Activated effector memory CD4-positive, alpha-beta T cell treated with Interleukin-2 at 50 U/mL for 16 hours (primary cell): ENCODE data around the gene ZNF649.
A peak's percentile ranks its signal among the peaks of the same experiment; 100 is the strongest.
"Not testable (repeated sequence)": the region's sequence is repeated elsewhere in the genome, so short reads cannot be mapped to it uniquely, and the experiment has no call there.

Experiments used
- DNase-seq: peaks from one replicate; pipeline ENCODE4 v3.0.0-alpha.2; 2020

The ZNF649 gene

DNA sequence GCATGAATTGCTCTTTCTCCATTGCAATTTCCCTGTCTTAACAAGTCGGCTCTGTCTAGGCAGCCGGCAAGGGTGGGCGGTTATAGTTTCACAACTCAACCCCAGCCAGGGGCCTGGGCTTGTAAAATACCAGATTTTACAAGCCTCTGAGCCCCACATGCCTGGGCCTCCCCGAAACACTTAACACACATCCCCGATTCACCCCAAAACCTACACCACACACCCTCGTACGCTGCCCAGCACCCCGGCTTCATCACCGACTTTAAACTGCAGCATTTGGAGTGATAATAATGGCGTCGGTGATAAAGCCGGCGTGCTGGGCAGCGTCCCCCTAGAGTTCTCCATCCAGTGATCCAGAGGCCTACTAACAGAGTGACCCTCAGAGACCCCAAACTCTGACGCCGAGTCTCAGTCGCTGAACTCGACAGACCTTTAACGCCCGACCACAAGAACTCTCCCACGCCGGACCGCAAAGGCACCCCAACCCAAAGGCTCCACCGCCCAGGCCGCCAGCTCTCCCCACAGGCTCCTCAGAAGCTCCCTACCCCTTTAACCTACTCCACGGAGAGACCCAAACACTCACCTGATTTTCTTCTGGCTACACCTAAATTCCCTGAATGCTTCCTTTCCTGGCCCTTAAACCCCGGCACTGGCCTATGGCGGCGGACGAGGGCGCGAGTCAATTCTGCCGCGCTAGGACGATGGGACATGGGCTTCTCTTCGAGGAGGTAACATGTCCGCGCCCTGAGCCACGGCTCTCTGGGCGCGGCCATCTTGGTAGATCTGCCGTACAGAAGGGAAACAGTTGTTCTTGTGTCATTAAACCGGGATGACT lies at the start of gene ZNF649:
Gene ZNF649, minus strand, starts transcription at position 687 of the 835 bp plus-strand sequence. CDS start 4,910 bp downstream, outside the sequence.
- DNase-seq: peak; percentile 68

DNA sequence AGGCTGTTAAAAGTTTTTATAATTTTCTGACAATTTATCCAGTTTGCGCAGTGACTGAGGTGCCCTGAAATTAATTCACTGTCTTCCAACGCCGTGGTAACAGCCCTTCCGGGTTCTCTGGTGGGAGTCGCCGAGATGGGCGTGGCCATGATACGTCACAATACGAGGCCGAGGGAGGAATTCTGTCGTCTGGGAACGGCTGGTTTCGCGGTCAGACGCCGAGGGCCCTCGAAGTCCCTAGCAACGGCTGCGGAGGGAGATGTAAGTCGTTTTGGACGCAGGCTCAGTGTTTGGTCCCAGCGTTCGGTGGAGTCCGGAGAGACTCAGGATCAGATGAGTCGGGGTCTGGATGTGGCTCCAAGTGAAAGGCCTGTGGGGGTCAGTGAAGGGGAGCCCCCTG lies 44.2 kb upstream of the ZNF649 start:
- no peak for DNase-seq

DNA sequence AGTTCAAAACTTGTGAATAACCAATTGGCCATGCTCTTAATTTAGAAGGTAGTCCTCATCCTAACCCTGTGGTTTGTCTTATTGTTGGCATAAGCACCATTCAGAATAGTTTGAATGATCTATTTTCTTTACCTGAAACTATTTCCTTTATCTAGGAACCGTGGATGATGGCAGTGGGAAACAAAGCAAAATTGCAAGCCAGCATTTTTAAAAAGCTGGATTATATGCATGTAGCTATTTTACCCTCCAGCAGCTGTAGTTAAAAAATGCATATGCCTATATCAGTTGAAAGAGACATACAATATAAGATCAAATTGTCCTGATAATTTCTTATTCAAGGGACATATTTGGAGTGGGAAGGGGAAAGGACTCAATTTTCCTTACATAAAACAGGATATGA lies 41.8 kb upstream of the ZNF649 start:
- DNase-seq: no peak

DNA sequence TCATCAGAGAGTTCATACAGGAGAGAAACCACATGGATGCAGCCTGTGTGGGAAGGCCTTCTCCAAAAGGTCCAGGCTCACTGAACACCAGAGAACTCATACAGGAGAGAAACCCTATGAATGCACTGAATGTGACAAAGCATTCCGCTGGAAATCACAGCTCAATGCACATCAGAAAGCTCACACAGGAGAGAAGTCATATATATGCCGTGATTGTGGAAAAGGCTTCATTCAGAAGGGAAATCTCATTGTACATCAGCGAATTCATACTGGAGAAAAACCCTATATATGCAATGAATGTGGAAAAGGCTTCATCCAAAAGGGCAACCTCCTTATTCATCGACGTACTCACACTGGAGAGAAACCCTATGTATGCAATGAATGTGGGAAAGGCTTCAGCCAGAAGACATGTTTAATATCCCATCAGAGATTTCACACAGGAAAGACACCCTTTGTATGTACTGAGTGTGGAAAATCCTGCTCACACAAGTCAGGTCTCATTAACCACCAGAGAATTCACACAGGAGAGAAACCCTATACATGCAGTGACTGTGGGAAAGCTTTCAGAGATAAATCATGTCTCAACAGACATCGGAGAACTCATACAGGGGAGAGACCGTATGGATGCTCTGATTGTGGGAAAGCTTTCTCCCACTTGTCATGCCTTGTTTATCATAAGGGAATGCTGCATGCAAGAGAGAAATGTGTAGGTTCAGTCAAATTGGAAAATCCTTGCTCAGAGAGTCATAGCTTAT lies 40.2 kb upstream of the ZNF649 start:
- DNase-seq: no peak

DNA sequence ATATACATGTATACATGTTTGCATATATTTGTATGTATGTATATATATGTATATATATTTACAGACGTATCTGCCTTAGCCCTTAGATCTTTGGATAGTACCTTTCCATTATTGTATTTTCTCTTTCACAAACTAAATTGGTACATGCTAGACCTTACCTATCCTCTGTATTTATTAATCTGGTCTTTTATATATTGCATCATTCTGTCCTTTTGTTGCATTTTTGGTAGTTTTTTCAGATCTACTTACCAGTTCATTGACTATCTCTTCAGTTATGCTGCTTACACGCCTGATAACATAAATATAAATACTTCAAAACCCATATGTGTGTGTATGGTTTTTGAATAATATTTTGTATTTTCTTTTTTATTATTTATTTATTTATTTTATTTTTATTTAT lies 34.1 kb upstream of the ZNF649 start:
- no peak for DNase-seq

DNA sequence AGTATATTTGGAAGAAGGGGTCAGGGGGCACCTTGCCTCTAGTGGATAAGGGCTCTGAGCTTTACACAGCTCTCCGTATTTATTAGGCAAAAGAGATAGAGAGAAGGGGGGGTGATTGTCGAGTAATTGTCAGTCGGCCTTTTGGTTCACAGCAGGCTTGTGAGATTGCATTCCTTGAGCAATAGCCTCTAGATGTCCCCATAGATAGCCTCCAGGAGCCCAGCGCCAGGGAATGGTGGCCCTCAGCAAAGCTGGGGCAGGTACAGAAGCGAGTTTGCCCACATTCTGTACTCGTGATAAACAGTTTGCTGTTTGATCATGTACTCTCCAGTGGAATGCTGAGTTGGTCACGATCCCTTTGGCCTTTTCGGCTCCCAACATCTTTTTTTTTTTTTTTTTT lies 27.1 kb upstream of the ZNF649 start:
- DNase-seq: no peak

DNA sequence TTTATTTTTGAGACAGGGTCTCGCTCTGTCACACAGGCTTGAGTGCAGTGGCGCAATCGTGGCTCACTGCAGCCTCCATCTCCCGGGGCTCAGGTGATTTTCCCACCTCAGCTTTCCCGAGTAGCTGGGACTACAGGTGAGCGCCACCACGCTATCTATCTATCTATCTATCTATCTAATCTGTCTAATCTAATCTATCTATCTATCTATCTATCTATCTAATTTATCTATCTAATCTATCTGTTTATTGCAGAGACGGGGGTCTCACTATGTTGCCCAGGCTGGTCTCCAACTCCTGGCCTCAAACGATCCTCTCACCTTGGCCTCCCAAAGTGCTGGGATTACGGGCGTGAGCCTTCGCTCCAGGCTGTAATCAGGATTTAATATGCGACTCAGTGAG lies 23.0 kb upstream of the ZNF649 start:
- DNase-seq: no peak

DNA sequence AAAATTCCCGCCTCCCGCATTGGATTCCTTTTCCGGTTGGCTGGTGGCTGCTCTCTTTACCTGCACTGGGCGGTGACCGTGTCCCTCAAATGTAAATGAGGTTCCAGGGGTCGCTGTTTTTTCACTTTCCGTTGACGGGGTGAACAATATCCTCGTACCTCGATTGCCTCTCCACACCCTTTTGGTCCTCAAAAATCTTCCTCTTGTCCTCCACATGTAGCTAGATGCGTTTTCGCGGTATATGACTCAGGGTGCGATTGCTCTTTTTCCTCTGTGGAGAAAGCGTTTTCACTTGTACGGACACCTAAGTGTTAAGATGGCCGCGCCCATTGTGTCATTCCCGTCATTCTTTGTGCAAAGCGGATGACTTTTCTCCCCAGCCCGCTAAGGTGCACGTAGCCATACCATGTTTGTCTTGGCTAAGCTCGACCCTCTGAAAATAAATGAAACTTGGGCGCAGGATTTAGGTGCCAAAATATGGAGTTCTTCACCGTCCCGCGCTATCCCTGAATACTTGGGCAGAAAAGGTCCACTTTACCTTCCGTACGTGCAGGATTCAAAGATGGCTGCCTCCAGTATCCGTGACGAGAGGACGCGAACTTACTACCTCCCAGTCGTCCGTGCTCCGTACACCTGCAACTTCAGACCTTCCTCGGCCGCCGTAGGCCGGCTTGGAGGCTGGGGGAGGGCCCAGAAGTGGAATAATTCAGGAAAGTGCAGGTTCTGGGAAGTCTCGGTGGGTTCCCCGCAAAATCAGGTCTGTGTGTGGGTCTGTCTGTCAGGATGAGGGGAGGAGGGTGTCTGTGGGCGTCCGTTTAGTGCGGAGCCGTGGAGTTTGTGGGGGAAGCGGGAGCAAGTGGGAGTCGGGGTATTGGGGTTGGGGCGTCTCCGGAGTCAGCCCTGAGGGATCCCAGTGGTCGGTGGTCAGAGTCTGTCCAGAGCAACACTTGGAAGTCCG lies 22.2 kb upstream of the ZNF649 start, which contains the start of gene ZNF613:
Gene ZNF613, plus strand, starts transcription at position 689 of the 958 bp plus-strand sequence. CDS start 8,749 bp downstream, outside the sequence.
- DNase-seq: peak; percentile 75

DNA sequence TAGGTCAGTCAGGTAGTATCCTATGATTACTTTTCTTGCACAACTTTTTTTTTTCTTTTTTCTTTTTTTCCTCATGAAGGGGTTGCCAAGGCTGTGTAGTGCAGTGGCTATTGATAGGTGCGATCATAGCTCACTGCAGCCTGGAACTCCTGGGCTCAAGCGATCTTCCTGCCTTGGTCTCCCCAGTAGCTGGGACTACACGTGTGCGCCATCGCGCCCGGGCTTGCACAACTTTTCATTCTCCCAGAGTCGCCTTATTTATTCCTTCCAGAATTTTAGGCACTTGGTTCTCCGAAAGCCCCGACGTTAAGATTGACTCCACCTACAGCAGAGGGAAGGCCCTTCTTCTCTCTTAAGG lies 21.6 kb upstream of the ZNF649 start:
- no peak for DNase-seq

DNA sequence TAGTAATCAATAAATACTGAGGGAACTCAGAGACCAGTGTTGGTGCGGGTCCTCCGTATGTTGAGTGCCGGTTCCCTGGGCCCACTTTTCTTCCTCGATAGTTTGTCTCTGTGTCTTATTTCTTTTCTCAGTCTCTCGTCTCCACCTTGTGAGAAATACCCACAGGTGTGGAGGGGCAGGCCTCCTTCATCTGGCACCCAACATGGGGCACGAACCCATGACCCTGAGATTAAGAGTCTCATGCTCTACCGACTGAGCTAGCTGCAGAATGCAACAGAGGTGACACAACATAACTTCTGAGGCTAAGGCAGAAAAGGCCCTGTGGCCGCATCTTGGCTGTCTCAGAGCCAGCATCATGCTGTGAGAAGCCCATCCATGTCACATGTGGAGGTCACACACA lies 17.1 kb upstream of the ZNF649 start:
- DNase-seq: no peak

DNA sequence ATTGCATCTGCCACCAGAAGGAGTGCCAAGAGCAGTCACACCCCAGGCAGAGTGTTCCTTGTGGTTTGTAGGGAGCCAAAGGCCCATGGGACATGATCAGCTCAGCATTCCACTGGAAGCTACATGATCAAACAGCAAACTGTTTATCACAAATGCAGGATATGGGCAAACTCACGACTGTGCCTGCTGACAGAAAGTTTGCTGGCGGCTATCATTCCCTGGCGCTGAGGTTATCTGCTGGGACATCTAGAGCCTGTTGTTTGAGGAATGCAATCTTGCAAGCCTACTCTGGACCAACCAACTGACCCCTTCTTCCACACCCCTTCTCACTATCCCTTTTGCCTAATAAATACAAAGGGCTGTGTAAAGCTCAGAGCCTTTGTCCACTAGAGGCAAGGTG lies 14.8 kb upstream of the ZNF649 start:
- DNase-seq: no peak

DNA sequence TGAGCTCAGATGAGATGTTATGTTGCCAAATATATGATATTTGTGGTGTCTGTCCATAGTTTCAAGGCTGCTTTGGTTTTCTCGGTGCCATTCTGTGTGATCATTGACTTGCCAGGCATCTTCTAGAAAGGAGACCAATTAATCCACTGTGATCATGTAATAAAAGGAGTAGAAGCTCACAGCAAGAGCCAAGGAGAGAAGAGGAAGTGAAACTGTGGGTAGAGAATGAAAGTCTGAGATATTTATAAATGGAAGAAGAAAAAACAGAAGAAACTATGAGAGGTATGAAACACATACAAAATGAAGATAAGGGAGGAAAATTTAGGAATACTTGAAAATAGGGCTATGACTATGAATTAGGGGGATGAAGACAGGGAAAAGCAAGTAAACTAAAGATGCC lies 11.3 kb upstream of the ZNF649 start:
- no peak for DNase-seq

DNA sequence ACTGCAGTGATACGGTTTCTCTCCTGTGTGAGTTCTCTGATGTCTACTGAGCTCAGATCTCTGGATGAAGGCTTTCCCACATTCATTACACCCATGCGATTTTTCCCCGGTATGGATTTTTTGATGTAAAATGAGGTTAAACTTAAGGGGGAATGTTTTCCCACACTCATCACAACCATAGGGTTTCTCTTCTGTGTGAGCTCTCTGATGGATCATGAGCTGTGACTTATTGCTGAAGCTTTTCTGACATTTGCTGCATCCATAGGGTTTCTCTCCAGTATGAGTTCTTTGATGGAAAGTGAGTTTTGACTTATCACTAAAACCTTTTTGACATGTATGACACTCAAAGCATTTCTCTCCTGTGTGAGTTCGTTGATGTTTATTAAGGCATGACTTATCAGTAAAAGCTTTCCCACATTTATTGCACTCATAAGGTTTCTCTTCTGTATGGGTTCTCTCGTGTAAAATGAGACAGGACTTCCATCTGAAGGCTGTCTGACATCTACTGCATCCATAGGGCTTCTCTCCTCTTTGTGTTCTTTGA lies 10.6 kb upstream of the ZNF649 start:
- no peak for DNase-seq

DNA sequence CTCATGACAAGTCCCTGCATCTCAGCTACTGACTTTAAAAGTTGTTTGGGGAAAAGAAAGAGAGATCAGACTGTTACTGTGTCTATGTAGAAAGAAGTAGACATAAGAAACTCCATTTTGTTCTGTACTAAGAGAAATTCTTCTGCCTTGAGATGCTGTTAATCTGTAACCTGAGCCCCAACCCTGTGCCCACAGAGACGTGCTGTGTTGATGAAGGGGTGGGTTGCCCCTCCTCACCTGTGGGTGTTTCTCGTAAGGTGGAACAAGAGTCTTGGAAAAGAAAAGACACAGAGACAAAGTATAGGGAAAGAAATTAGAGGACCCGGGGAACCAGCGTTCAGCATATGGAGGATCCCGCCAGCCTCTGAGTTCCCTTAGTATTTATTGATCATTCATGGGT lies 3.2 kb upstream of the ZNF649 start:
- DNase-seq: not testable (repeated sequence)

DNA sequence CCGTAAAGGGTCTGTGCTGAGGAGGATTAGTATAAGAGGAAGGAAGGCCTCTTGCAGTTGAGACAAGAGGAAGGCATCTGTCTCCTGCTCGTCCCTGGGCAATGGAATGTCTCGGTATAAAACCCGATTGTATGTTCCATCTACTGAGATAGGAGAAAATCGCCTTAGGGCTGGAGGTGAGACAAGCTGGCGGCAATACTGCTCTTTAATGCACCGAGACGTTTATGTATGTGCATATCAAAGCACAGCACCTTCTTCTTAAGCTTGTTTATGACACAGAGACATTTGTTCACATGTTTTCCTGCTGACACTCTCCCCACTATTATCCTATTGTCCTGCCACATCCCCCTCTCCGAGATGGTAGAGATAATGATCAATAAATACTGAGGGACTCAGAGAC lies 1.3 kb upstream of the ZNF649 start:
- DNase-seq: not testable (repeated sequence)

DNA sequence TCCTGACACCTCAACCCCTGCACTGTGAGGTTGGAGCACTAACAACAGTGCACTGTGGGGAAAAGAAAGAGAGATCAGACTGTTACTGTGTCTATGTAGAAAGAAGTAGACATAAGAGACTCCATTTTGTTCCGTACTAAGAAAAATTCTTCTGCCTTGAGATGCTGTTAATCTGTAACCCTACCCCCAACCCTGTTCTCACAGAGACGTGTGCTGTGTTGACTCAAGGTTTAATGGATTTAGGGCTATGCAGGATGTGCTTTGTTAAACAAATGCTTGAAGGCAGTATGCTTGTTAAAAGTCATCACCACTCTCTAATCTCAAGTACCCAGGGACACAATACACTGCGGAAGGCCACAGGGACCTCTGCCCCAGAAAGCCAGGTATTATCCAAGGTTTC lies 822 bp upstream of the ZNF649 start:
- not testable (repeated sequence) for DNase-seq

DNA sequence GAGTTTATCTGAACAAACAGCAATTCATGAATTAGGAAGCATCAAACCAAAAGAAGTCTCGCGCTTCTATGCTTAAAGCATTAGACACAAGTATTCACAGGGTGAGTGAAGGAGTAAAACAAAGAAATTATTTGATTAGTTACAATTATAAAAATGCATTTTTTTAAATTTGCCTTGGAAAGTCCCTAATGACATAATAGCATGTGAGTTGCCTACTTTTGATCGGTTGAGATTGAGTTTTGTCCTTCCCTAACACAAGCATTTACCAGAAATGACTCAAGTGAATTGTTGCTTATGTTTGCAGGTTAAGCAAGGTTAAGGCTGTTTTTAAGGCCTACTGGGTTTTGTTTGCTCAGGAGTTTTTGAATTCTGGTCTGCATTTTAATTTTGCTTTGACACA lies 389 bp upstream of the ZNF649 start:
- DNase-seq: no peak

DNA sequence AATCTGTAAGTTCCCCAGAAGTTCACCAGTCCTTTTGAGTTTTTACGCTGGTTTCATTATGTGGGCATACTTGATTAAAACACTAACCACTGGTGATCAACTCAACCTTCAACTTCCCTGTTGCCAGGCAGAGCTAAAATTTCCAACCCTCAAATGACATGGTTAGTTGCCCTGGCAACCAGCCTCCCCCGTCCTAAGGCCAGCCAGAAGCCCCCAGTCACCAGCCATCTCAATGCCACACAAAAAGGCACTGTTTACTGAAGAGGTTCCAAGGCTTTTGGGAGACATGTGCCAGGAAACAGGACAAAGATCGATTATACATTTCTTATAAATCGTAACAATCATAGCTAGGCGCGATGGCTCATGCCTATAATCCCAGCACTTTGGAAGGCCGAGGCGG lies 1.6 kb downstream of the ZNF649 start:
- no peak for DNase-seq

DNA sequence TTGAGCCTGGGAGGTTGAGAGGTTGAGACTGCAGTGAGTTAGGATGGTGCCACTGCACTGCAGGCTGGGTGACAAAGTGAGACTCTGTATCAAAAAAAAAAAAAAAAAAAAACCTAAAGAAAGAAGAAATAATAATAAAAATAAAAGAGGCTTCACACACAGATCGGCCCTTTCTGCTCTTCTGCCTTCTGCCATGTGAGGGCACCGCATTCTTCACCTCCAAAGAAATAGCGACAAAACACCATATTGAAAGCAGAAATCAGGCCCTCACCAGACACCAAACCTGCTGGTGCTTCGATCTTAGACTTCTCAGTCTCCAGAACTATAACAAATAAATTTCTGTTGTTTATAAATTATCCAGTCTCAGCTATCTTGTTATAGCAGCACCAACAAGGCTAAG lies 3.0 kb downstream of the ZNF649 start:
- DNase-seq: no peak

DNA sequence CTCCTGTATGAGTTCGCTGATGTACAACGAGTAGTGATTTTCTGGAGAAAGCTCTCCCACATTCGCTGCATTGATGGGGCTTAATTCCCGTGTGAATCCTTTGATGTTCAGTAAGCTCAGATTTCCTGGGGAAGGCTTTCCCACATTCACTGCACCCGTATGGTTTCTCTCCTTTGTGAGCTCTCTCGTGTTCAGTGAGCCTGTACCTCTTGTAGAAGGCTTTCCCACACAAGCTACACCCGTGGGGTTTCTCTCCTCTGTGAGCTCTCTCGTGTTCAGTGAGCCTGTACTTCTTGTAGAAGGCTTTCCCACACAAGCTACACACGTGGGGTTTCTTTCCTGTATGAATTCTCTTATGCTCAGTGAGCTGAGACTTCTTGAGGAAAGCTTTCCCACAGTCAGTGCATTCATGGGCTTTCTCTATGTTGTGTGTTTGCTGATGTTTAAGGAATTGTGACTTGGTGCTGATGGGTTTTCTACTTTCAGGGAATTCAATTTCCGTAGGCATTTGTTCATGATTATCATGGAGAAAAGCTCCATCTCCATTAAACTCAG lies 13.5 kb downstream of the ZNF649 start:
- DNase-seq: no peak

DNA sequence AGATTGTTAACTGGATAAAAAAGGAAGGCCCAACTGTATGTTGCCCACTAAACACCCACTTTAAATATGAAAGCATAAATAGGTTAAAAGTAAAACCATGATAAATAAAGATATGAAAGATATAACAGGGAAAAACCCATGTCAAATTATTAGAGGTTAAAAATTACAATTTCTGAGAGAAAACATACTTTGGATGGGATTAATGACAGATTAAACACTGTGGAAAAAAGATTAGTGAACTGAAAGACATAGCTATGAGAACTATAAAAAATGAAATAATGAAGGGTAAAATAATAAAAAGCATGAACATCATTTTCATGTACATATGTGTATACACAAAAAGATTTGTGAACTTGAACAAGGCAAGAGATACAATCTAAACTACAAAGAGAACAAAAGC lies 14.9 kb downstream of the ZNF649 start:
- no peak for DNase-seq
